ENCODE results near the gene EFS.

- TF ChIP-seq POLR2A (IDR thresholded peaks at IDR 0.05) (no peak), CTCF (IDR thresholded peaks at IDR 0.05) (no peak), POLR2AphosphoS5 (IDR thresholded peaks at IDR 0.05) (no peak)
These were observed 11.7 kb upstream of the EFS start, which contains the start of gene CMTM5 for GRCh38 chr14:23376482-23377197.

Data from breast epithelium (tissue), 3 donors.